Liver (tissue), 9 donors: Measurements from ENCODE around the gene PIN1. TPM values are rescaled to one million over a fixed set of nuclear protein-coding genes. Genes with fewer than 3 reads are reported as not detected.

Experiments used
- DNase-seq: peaks from one replicate; pipeline ENCODE4 v3.0.0-alpha.2; 2017; ENCODE audit warnings: low spot score
- H3K27ac ChIP-seq, 2 donors: one replicate each; pipeline ENCODE4 v1.7.0; 2013; ENCODE audit warnings: inconsistent platforms in 2 of 2, low read length in 2 of 2, control low read depth in 1 of 2, low read depth in 1 of 2, mild to moderate bottlenecking in 1 of 2
- H3K27me3 ChIP-seq, 4 donors: one replicate each; pipeline versions ENCODE4 v1.6.1 to v1.7.0; 2013; ENCODE audit warnings: low read length in 3 of 4, inconsistent platforms in 1 of 4, mild to moderate bottlenecking in 1 of 4, moderate library complexity in 1 of 4; ENCODE audit not compliant: control insufficient read depth in 4 of 4, insufficient read depth in 4 of 4
- H3K36me3 ChIP-seq, 4 donors: one replicate each; pipeline versions ENCODE4 v1.6.1 to v1.7.0; 2013; ENCODE audit warnings: low read length in 3 of 4, mild to moderate bottlenecking in 3 of 4, low read depth in 1 of 4, moderate library complexity in 1 of 4; ENCODE audit not compliant: control insufficient read depth in 4 of 4, insufficient read depth in 3 of 4
- H3K4me1 ChIP-seq, 4 donors: one replicate each; pipeline versions ENCODE4 v1.6.1 to v1.7.0; 2013; ENCODE audit warnings: low read length in 3 of 4, mild to moderate bottlenecking in 3 of 4, moderate library complexity in 1 of 4; ENCODE audit not compliant: control insufficient read depth in 4 of 4, insufficient read depth in 4 of 4
- H3K4me3 ChIP-seq, 3 donors: one replicate each; pipeline versions ENCODE4 v1.6.1 to v1.7.0; 2013; ENCODE audit warnings: low read length in 3 of 3, control low read depth in 1 of 3, low read depth in 1 of 3, mild to moderate bottlenecking in 1 of 3
- H3K9ac ChIP-seq, 2 donors: one replicate each; pipeline ENCODE4 v1.7.0; 2013; ENCODE audit warnings: low read length in 2 of 2, mild to moderate bottlenecking in 2 of 2, moderate library complexity in 2 of 2, control low read depth in 1 of 2, low read depth in 1 of 2
- H3K9me3 ChIP-seq, 4 donors: one replicate each; pipeline versions ENCODE4 v1.6.1 to v1.7.0; 2013; ENCODE audit warnings: low read length in 3 of 4; ENCODE audit not compliant: control insufficient read depth in 4 of 4
- EGR1 ChIP-seq, 2 donors: IDR thresholded peaks; 2 replicates each; pipeline ENCODE4 v1.6.1; 2016 to 2018; ENCODE audit warnings: antibody characterized with exemption in 2 of 2, low read depth in 2 of 2
- FOXA1 ChIP-seq: IDR thresholded peaks from 2 replicates; pipeline ENCODE4 v1.6.1; 2016; ENCODE audit warnings: antibody characterized with exemption
- FOXA2 ChIP-seq: IDR thresholded peaks from 2 replicates; pipeline ENCODE4 v1.6.1; 2016; ENCODE audit warnings: antibody characterized with exemption
- GABPA ChIP-seq, 2 donors: IDR thresholded peaks in 1 of 2; conservative IDR thresholded peaks in 1 of 2; 2 replicates each; pipeline ENCODE4 v1.6.1; 2016; ENCODE audit warnings: antibody characterized with exemption in 2 of 2, mild to moderate bottlenecking in 1 of 2, moderate library complexity in 1 of 2
- HNF4A ChIP-seq, 2 donors: conservative IDR thresholded peaks; 2 replicates each; pipeline ENCODE4 v1.6.1; 2016; ENCODE audit warnings: antibody characterized with exemption in 2 of 2, mild to moderate bottlenecking in 2 of 2
- JUND ChIP-seq, 2 donors: IDR thresholded peaks; 2 replicates each; pipeline ENCODE4 v1.6.1; 2016; ENCODE audit warnings: antibody characterized with exemption in 2 of 2
- NR2F2 ChIP-seq: IDR thresholded peaks from 2 replicates; pipeline ENCODE4 v1.6.1; 2016; ENCODE audit warnings: antibody characterized with exemption
- RAD21 ChIP-seq, 2 donors: IDR thresholded peaks; 2 replicates each; pipeline ENCODE4 v1.6.1; 2016; ENCODE audit warnings: antibody characterized with exemption in 2 of 2, mild to moderate bottlenecking in 2 of 2
- RXRA ChIP-seq, 2 donors: IDR thresholded peaks; 2 replicates each; pipeline ENCODE4 v1.6.1; 2017 to 2018; ENCODE audit warnings: antibody characterized with exemption in 2 of 2, mild to moderate bottlenecking in 1 of 2
- SP1 ChIP-seq: IDR thresholded peaks from 2 replicates; pipeline ENCODE4 v1.6.1; 2018; ENCODE audit warnings: antibody characterized with exemption, mild to moderate bottlenecking
- TAF1 ChIP-seq: conservative IDR thresholded peaks from 2 replicates; pipeline ENCODE4 v1.6.1; 2016; ENCODE audit warnings: antibody characterized with exemption, mild to moderate bottlenecking
- YY1 ChIP-seq: IDR thresholded peaks from 2 replicates; pipeline ENCODE4 v1.6.1; 2016; ENCODE audit warnings: antibody characterized with exemption, mild to moderate bottlenecking
- WGBS: extraction: QIAGEN DNeasy Blood & Tissue Kit; methylation state at CpG from one replicate; pipeline ENCODE4 v1.1.7; 2013; 5-methylcytosine and 5-hydroxymethylcytosine counted together
- polyA plus RNA-seq, 2 donors: library from polyadenylated mRNA; stranded (reverse) in 1 of 2; unstranded in 1 of 2; fragments of 200-250 nt in 1 of 2; fragments of >200 nt in 1 of 2; fragmentation: Nextera tagmentation in 1 of 2; extraction: Ambion mirVana in 1 of 2; gene quantifications; one replicate each; pipeline versions ENCODE4 v1.2.1 to v1.2.3, GENCODE V29; 2013 to 2015
- total RNA-seq, 2 donors: library from RNA; depleted of rRNA; stranded (reverse); fragments of >200 nt; gene quantifications; one replicate each; pipeline ENCODE4 v1.2.3, GENCODE V29; 2014
- TF ChIP-seq, protein P1 (sequence below): fragments of 150-350 bp; IDR thresholded peaks from 2 replicates; pipeline ENCODE4 v1.5.1; 2017; ENCODE audit warnings: improper control_type of control experiment, low read depth, low read length; ENCODE audit not compliant: missing input control
- TF ChIP-seq, protein P2 (sequence below): IDR thresholded peaks from 2 replicates; pipeline ENCODE4 v1.6.1; 2016; ENCODE audit warnings: antibody characterized with exemption
- TF ChIP-seq, protein P3 (sequence below): IDR thresholded peaks from 2 replicates; pipeline ENCODE4 v1.6.1; 2016; ENCODE audit warnings: antibody characterized with exemption
- TF ChIP-seq, protein P4 (sequence below): IDR thresholded peaks from 2 replicates; pipeline ENCODE4 v1.6.1; 2016; ENCODE audit warnings: antibody characterized with exemption, mild to moderate bottlenecking
- TF ChIP-seq, protein P5 (sequence below): IDR thresholded peaks from 2 replicates; pipeline ENCODE4 v1.6.1; 2016; ENCODE audit warnings: antibody characterized with exemption
- donor health status: healthy.
- donor health status: healthy.
- donor health status: healthy.
- donor health status: healthy.
- donor health status: healthy.

Gene PIN1
- total and polyA plus RNA-seq, 4 donors: 34.4 to 51.3 (median 39.9) TPM

DNA sequence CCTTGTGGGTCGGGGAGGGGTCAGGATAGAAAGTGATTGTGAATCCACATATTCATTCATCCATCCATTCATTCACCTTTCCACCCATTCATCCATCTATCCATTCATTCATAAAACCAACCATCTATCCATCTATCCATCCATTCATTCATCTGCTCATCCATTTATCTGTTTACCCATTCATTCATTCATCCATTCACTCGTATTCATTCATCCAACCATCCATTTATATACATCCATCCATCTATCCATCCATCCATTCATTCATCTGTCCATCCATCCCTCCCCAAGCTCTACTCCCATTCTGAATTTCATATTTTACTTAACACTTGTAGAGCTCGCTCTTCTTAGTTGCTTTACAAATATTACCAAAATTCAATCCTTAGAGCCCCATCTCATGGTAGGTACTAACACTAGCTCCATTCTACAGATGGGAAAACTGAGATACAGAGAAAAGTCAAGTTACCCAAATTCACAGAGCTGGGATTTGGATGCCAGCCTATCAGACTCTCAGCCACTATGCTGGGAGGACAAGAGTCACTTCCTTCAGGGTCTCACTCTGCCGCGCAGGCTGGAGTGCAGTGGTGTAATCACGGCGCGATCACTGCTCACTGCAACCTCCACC is 37.6 kb downstream of the PIN1 start (continued):
- TF ChIP-seq RXRA (IDR thresholded peaks at IDR 0.05) (no peak), RAD21 (IDR thresholded peaks at IDR 0.05) (no peak), HNF4A (conservative IDR thresholded peaks at IDR 0.05) (no peak)

DNA sequence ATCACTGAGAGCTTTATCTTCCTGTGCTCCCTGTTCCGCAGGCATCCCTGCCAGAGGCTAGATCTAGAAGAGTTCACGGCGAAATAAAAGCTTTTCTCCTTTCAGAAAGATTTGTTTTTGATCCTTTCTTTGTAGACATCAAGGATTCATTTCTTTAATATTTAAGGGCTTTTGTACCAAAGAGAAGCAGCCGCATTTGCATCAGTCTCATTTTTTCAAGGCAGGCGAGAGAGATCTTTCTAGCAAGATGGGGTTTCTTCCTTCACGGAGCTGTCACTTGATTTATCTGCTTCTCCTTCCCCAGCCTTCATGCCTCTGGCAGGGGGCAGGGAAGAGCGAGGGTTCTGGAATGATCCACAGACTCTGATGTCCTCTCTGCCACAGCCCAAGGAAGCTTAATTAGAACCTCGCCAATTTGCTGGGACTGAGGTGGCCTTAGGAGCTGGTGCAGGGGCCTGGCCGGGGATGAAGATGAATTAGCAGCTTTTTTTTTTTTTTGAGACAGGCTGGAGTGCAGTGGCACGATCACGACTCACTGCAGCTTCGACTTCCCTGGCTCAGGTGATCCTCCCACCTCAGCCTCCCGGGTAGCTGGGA is 40.0 kb downstream of the PIN1 start:
- DNase-seq: no peak
- no peak for TF ChIP-seq RAD21 (IDR thresholded peaks at IDR 0.05)
- TF ChIP-seq FOXA2: no peak
- TF ChIP-seq, protein P1, sequence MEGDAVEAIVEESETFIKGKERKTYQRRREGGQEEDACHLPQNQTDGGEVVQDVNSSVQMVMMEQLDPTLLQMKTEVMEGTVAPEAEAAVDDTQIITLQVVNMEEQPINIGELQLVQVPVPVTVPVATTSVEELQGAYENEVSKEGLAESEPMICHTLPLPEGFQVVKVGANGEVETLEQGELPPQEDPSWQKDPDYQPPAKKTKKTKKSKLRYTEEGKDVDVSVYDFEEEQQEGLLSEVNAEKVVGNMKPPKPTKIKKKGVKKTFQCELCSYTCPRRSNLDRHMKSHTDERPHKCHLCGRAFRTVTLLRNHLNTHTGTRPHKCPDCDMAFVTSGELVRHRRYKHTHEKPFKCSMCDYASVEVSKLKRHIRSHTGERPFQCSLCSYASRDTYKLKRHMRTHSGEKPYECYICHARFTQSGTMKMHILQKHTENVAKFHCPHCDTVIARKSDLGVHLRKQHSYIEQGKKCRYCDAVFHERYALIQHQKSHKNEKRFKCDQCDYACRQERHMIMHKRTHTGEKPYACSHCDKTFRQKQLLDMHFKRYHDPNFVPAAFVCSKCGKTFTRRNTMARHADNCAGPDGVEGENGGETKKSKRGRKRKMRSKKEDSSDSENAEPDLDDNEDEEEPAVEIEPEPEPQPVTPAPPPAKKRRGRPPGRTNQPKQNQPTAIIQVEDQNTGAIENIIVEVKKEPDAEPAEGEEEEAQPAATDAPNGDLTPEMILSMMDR: no peak
- no peak for TF ChIP-seq JUND (IDR thresholded peaks at IDR 0.05)
- TF ChIP-seq, protein P2, sequence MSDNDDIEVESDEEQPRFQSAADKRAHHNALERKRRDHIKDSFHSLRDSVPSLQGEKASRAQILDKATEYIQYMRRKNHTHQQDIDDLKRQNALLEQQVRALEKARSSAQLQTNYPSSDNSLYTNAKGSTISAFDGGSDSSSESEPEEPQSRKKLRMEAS: no peak
- TF ChIP-seq FOXA1: no peak
- no peak for TF ChIP-seq SP1
- TF ChIP-seq GABPA (IDR thresholded peaks at IDR 0.05 in 1 of 2, conservative IDR thresholded peaks at IDR 0.05 in 1 of 2): no peak
- no peak for TF ChIP-seq TAF1
- no peak for TF ChIP-seq HNF4A (conservative IDR thresholded peaks at IDR 0.05)
- no peak for TF ChIP-seq EGR1 (IDR thresholded peaks at IDR 0.05; ENCODE audit: low read depth in 2 of 2)
- TF ChIP-seq YY1: no peak
- no peak for TF ChIP-seq RXRA (IDR thresholded peaks at IDR 0.05)
- TF ChIP-seq, protein P3, sequence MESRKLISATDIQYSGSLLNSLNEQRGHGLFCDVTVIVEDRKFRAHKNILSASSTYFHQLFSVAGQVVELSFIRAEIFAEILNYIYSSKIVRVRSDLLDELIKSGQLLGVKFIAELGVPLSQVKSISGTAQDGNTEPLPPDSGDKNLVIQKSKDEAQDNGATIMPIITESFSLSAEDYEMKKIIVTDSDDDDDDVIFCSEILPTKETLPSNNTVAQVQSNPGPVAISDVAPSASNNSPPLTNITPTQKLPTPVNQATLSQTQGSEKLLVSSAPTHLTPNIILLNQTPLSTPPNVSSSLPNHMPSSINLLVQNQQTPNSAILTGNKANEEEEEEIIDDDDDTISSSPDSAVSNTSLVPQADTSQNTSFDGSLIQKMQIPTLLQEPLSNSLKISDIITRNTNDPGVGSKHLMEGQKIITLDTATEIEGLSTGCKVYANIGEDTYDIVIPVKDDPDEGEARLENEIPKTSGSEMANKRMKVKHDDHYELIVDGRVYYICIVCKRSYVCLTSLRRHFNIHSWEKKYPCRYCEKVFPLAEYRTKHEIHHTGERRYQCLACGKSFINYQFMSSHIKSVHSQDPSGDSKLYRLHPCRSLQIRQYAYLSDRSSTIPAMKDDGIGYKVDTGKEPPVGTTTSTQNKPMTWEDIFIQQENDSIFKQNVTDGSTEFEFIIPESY: no peak
- TF ChIP-seq NR2F2: no peak
- TF ChIP-seq, protein P4, sequence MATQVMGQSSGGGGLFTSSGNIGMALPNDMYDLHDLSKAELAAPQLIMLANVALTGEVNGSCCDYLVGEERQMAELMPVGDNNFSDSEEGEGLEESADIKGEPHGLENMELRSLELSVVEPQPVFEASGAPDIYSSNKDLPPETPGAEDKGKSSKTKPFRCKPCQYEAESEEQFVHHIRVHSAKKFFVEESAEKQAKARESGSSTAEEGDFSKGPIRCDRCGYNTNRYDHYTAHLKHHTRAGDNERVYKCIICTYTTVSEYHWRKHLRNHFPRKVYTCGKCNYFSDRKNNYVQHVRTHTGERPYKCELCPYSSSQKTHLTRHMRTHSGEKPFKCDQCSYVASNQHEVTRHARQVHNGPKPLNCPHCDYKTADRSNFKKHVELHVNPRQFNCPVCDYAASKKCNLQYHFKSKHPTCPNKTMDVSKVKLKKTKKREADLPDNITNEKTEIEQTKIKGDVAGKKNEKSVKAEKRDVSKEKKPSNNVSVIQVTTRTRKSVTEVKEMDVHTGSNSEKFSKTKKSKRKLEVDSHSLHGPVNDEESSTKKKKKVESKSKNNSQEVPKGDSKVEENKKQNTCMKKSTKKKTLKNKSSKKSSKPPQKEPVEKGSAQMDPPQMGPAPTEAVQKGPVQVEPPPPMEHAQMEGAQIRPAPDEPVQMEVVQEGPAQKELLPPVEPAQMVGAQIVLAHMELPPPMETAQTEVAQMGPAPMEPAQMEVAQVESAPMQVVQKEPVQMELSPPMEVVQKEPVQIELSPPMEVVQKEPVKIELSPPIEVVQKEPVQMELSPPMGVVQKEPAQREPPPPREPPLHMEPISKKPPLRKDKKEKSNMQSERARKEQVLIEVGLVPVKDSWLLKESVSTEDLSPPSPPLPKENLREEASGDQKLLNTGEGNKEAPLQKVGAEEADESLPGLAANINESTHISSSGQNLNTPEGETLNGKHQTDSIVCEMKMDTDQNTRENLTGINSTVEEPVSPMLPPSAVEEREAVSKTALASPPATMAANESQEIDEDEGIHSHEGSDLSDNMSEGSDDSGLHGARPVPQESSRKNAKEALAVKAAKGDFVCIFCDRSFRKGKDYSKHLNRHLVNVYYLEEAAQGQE: no peak
- TF ChIP-seq, protein P5, sequence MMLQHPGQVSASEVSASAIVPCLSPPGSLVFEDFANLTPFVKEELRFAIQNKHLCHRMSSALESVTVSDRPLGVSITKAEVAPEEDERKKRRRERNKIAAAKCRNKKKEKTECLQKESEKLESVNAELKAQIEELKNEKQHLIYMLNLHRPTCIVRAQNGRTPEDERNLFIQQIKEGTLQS: no peak
- H3K4me1 ChIP-seq: no peaks in the 10 kb centered on the region
- no peak overlapping the region for H3K9ac ChIP-seq
- 79% methylated on average over 13 of the region's 13 CpGs for WGBS
- no peaks in the 10 kb centered on the region for H3K27me3 ChIP-seq
- H3K9me3 ChIP-seq: no peaks in the 10 kb centered on the region
- H3K27ac ChIP-seq: no peak overlapping the region
- no peak overlapping the region for H3K4me3 ChIP-seq
- no peaks in the 10 kb centered on the region for H3K36me3 ChIP-seq
